GM21717 (cell line): ENCODE data around the gene PHC3.

Experiments
- ATAC-seq: cut with Tn5 transposase; IDR thresholded peaks from one replicate; pipeline ENCODE4 v1.9.1; 2021; ENCODE audit warnings: mild to moderate bottlenecking, moderate library complexity; ENCODE audit not compliant: unreplicated experiment

Gene PHC3

DNA sequence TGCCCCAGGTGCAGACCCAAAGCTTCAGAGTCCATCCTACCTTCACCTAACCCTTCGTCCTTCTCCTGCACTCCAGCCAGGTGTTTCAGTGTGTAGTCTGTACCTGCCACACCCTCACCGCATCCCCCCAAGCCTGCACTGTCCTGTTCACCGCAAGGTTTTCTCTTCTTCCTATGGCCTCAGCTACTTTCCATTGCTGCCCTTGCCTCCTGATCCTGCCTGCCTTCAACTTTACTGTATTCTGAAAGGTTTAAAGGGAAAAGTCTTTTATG is 134.5 kb downstream of the PHC3 start:
- ATAC-seq = no peak

DNA sequence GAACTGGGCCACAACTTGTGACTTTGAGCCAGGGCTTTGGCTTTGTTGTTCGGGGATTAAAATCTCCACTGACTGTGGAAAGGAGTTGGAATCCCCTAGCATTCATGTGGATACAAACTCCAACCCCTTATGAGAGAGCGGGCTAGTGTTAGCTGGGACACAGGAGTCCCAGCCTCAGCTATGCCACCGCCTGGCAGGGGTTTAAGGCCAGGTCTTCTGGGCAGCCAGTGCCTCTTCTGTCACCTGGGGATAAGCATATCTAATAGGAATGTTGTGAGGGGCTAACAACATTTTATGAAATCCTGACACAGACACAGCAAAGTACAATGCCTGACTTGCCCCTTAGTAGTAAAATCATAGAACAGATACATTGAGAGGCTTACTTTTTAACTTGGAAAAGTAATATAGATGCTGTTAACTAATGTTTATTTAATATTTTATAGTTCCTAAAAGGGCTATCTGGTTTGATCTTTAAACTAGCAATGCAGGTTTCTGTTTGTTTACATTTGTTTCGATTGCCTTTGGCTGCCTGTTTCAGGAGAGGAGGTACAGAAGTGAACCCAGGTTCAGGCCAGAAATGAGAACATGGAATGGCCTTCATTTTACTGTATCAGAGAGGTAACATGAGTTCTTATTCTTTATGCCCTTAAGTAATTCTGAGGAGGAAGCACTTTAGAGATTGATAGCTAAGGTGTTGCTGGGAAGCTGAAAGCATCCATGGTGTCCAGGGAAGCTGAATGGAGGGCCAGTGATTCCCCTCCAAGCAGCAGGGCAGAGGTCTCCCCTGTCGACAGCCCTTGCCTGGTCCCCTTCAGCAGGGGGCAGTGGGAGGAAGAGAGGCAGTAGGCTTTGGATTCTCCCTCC is 135.0 kb downstream of the PHC3 start:
- ATAC-seq = no peak

DNA sequence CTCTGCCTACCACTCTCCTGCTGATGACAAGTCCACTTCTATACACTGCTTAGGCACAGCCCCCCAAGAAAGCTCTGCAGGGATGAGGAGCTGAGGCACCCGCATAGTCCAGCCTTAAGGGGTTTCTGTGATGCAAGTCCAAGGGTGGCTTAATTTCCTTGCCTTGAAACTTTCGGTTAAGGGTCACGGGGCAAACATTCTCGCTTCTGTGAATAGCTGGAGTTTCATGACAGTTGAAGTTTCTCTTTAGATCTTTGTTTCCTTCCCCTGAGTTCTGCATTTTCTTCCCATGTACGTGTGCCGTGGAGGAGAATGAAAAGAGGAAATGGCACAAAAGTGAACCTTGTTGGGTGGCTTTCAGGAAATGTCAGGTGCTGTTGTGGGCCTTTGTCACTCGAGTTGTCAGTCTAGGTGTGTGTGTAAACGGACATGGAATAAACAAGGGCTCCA is 136.7 kb downstream of the PHC3 start:
- ATAC-seq = peak; percentile 86

DNA sequence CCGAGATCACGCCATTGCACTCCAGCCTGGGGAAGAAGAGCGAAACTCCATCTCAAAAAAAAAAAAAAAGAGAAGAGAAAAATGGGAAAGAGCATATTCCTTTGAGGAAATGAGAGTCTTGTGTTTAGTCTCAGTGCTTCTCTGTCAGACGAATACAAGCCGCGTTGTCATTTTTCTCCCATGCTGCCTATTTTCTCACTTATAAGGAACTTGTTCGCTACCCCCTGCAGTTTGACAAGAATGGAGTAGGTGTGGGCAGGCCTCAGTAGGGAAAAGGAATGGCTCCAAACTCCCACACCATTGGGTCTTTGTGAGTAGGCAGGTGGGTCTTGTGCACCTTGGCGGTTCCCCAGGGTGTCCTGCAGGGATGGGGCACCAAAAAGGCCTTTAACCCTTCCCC is 137.3 kb downstream of the PHC3 start:
- no peak for ATAC-seq

DNA sequence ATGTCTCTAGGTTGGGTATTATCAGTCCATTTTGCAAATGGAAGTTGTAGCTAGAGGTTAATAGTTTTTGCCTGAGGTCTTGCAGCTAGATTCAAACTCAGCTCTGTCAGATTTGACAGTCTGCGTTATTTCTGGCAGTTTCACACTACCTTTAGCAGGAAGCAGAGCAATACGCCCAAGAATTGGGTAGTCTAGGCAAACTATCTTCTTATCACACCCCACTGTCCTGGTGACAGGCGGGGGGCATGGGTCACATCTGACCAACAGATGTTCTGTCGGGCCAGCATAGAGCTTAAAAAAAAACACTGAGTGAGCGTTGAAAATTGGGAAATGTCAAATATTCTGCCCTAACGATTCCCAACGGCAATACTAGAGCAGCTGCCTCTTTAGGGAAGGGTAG is 138.0 kb downstream of the PHC3 start:
- ATAC-seq = no peak

DNA sequence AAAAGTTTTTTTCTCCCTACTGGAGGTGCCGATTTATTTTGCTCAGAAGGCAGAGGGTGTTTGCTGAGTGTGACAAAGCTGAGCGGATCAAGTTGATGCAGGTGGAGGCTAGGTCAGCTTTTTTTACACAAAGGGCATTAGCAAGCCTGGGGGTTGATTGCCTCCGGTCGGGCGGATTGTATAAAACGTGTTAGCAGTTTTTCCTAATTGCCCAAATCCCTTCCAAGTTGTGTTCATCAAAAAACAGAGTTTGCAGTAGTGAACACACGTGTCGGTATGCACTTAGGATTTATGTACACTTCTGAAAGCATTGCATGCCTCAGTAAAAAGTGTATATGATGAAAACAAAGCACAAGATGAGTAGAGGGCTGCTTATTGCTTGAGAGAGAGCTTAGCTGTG is 141.1 kb downstream of the PHC3 start:
- no peak for ATAC-seq

DNA sequence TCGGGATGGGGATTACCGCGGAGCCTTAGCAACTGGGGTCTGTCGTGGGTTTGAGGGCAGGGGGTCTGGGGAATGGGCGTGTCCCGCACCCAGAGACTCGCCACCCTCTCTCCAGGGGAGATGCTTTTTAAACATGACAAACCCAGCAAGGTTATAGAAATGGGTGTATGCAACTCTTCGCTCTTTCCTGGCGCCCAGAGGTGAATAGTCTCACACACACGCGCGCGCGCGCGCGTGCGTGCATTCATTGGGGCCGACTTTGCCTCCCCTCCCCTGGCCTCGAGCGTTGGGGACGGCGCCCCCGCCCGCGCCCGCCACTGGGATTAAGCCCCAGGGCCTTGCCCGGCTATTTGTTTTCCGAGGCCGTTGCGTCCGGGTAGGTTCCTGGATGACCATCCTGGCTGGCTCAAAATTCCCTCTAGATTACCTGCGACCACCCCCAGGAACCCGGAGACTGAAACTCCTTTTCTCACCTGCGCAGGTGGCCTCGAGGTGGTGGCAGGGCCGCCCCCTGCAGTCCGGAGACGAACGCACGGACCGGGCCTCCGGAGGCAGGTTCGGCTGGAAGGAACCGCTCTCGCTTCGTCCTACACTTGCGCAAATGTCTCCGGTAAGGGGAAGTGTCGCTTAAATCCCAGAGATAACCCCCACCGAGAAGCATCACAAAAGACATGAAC is 143.0 kb downstream of the PHC3 start:
- peak; percentile 15 for ATAC-seq
